HG03095 (cell line): ENCODE results near the gene TLR6.

ENCODE experiments used
- ATAC-seq: cut with Tn5 transposase; IDR thresholded peaks from one replicate; pipeline ENCODE4 v1.9.1; 2021; ENCODE audit warnings: moderate library complexity; ENCODE audit not compliant: unreplicated experiment

TLR6 gene

DNA sequence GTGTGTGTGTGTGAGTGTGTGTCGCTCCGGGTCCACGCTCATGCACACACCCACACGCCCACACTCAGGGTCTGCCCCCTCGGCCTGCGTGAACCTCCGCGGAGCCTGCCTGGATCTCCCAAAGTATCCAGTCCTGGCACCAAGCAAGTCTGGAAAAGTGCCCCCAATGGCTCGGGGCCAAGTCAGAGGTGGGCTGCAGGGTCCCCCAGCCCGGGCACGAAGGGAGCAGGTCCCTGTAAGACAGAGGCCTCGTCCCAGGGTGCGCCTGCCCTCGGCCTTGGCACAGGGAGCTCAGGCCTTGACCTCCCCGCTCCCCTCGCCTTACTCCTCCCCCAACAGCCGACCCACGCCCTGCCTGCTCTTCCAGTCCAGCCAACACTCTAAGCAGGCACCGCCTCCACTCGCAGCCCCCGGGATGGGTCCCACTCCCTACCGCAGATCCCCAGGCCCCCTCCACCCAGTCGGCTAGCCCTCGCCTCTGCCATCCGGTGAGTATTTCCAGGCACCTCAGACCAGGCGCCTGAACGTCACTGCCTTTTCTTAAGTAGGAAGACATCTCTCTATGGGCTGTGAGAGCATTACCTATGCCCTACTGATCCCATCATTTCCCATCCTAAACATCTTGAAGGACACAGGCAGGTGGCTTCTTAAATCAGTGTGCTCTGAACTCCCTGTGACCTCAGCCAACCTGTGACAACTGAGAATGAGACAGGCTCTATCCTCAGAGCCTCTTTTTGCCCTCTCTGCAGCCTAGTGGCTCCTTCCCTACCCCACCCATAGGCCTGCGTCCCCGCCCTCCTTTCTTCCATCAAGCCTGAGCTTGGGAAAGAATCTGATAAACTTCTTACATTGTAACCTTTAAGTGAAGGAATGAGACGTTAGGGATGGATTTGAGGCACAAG is 11.7 kb upstream of the TLR6 start:
- ATAC-seq: peak; percentile 29

DNA sequence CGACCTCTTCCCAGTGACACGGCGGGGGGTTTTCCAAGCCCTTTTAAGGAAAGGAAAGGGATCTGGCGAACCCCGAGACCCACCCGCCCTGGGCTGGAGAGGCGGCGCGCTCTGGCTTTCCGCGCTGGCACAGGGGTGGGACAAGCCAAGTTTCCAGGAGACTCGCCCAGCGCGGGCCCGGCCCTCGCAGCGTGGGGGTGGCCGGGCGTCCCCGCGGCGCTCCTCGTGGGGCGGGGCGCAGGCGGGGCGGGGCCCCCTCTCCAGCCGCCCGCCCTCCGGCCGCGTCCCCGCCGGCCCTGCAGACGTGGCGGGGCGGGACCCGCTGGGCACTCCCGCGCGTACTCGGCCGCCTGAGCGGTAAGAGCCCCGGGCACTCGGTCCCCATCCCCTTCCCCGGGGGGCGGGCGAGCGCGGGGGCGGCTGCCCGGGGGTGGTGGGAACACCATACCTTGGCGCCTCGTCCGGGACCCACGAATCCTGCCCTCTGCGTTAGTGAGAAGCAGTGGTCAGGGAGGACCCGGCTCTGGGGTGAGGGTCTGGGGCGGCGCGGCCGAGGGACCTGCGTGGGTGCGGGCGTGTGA is 11.0 kb upstream of the TLR6 start, which contains the start of gene FAM114A1:
Gene FAM114A1, plus strand, starts transcription at position 329 of the 581 bp plus-strand sequence. CDS start 10,273 bp downstream, outside the sequence.
- peak; percentile 94 for ATAC-seq

DNA sequence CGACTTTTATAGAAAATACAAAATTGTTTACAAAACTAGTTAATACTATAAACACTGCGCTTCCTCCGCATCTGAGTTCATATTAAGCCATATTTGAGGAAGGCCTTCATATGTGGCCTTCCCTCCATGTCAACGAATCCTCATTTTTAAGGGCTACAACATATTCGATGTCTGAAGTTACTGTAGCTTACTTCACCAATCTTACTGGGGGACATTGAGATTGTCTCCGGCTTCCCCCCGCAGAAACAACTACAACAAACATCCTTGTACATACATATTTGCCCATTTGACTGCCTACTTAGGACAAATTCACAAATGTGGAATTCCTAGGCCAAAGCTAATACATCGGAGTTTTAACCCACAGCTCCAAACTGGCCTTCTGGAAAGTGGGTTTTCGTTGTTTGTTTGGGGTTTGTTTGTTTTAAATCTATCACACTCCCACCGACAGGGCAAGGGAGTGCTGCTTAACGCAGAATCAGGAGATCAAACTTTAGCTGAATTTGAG is 10.4 kb upstream of the TLR6 start:
- no peak for ATAC-seq

DNA sequence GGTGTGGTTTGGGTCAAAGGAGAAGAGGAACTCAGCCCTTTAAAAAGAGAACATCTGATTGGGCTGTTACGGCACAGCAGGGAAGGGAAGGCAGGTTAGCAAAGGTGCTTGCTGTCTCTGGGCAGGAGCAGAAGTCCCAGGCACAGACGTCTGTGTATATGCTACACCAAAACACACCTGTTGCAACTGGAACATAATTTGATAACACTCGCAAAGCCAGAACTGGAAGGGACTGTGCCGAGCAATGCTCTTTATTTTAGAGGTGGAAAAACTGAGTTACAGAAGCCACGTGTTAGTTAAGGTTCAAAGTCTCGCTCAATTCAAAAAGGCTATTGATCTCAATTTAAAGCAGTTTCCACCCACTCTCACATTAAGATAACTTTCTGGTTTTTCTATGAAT is 8.8 kb upstream of the TLR6 start:
- ATAC-seq: no peak

DNA sequence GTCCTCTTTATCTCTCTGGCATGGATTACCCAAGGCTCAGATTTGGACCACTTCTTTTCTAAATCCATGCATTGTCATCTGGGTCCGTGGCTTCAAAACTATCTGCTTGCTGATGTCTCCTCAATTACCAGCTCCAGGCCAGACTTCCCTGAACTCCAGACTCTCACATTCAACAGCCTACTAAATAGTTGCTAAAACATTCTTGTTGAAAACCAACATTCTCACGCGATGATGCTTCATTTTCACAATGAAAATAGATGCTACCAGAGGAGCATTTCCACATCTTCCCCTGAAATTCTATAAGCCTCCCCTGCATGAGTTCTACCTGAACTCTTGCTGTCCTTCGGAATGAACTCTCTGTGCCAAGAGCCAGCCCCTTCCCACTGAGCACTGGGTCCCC is 5.2 kb upstream of the TLR6 start:
- ATAC-seq: no peak

DNA sequence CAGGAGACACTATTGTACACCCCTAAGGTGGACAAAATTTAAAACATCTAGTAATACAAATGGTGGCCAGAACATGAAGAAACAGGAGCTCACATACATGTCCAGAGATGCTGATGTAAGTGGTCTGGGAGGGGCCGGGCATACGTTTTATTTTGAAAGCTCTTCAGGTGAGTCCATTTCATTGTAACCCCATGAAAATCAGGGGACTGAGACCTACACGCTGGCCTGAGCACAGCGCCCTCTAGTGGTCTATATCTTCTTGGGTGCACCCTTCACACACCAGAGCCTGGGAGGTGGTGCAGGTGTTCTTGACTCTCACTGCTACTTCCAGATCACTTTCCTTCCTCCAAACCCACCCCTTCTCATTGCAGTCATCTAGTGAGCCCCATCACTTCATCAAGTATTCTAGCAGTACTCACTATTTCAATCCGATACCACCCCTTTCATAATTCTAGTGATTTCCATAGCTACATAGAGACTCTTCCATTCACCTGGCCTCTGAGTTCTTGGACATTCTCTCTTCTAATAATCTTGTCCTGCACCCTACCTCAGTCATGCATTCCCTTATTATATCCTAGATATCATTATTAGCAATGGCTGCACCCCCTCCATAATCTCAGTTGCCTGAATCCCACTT is 4.3 kb upstream of the TLR6 start:
- no peak for ATAC-seq

DNA sequence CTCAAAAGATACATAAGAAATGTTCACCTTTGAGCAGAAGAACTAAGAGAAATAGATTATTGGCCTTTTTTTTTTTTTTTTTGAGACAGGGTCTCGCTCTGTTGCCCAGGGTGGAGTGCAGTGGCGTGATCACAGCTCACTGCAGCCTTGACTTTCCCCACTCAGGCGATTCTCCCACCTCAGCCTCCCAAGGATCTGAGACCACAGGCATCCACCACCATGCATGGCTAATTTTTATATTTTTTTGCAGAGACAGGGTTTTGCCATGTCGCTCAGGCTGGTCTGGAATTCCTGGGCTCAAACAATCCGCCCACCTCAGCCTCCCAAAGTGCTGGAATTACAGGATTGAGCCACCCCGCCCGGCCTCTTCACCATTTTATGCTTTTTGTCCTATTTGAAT is 2.9 kb upstream of the TLR6 start:
- no peak for ATAC-seq

DNA sequence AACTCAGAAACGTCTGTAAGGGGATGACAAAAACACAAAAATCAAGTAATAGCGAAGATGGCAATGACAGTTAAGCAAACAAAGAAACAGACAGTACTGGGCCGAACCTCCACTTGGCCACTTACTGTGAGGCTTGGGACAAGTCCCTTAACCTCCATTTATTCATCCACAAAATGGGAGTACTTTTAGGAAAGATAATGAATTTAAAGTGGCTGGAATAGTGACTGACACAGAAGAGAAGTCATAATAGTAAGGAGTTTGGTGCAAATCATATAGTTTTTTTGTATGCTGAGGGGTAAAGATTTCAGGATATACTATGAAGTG is 1.4 kb upstream of the TLR6 start:
- ATAC-seq: no peak

DNA sequence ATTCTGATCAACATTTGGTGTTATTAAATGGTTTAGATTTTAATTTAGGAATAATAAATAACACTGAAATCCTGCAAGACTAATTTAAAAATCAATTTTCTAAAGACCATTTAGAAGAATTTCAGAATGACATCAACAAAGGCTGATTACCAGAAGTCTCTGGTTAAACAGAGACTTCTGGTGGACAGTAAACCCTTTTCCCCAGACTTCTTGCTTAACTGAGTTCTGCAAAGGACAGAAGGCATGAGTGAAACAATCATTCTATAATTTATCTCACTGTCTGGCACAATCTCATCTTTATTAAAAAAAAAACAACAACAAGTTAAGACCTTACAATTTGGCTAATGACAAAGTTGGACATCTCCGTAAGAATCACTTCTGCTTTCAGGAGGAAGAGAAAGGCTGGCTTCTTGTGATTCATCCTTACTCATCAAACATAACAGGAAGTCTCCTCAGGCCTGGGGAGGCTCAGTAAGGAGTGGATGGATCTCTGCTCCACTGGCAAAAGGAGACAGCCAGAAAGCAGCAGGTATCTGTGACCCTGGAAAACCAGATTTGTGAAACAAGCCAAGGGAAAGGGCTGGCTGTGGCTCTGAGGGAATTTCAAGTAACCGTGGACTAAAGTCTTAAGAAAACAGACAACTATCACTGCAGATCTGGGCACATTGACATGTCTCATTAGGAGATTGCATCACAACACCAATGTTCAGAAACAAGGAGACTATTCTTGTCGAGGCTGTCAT is 908 bp upstream of the TLR6 start:
- peak; percentile 60 for ATAC-seq

DNA sequence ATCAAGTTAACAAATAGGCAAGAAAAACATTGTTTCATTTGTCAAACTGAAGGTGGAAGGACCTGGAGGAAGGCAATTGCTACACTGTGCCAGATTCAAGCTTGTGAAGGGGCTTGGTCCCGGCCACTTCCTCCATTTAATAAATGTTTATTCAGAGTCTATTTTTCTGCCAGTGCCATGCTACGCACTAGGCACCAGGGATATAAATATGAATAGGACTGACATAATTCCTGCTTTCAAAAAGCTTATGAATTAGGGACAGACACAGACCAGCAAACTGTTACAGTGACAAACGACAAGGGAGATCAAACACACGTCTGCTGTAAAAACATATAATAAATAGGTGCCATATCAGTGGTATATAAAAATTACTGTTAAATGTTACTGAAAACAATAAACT is 571 bp downstream of the TLR6 start:
- ATAC-seq: no peak

DNA sequence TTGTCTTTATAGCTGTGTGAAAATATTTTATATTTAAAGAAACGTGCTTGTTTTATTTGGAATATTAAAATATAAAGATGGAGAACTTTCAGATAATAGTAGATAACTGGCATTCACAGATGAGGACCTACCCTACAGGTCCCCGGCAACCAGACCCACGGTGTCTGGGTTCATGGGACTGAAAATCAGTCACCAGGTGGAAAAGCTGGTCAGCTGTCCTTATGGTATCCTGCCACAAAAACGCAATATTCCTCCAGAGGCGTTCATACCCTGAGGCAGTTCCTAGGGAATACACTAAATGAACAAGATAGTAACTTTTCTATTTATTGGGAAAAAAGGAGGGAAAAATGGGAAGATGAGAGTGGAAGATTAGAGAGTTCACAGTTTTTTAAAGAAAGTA is 1.2 kb downstream of the TLR6 start:
- ATAC-seq: no peak

DNA sequence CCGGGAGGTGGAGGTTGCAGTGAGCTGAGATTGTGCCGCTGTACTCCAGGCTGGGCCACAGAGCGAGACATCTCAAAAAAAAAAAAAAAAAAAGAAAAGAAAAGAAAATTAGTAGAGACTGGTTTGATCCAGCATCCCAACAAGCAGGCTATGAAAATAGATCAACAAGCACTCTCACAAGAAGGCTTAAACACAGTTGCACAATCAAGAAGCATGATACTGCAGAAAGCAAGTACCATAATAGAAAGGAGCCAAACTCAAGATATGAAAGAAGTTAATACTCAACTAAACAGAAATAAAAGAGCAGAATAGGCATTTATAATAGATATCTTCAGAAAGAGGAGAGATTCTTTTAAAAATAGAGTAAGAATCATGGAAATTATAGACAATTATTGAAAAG is 10.6 kb downstream of the TLR6 start:
- no peak for ATAC-seq

DNA sequence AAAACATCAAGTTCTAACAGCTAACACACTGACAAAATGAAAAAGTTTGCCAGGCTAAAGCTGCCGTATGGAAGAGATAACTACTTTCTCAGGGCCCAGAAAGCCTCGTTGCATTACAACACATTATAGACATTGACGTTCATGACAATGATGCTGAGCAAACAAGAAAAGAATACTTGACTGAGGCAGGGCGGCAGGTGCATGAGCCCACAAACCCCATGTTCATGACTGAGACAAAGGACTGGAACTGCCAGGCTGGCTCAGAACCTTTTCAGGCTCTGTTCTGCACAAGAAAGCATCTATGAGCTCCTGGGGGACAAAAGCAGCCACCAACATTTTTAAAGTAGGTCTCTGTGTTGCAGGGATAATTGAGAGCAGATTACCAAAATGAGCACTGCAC is 13.6 kb downstream of the TLR6 start:
- ATAC-seq: no peak

DNA sequence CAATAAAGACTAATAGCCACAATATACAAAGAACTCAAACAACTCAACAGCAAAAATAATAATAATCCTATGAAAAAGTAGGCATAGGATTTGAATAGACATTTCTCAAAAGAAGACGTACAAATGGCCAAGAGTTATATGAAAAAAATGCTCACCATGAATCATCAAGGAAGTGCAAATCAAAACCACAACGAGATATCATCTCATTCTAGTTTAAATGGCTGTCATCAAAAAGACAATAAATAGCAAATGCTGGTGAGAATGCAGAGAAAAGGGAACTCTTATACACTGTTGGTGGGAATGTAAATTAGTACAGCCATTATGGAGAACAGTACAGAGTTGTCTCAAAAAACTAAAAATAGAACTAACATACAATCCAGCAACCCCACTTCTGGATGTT is 18.8 kb downstream of the TLR6 start:
- ATAC-seq: no peak

DNA sequence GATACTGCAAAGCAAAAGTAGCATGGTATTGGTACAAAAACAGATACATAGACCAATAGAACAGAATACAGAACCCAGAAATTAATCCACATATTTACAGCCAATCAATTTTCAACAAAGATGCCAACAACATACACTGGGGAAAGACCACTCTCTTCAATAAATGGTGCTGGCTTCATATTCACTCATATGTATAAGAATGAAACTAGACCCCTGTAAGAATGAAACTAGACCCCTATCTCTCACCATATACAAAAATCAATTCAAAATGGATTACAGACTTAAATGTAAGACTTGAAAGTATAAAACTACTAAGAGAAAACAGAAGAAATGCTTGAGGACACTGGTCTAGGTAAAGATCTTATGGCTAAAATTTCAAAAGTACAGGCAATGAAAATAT is 19.3 kb downstream of the TLR6 start:
- ATAC-seq: no peak

DNA sequence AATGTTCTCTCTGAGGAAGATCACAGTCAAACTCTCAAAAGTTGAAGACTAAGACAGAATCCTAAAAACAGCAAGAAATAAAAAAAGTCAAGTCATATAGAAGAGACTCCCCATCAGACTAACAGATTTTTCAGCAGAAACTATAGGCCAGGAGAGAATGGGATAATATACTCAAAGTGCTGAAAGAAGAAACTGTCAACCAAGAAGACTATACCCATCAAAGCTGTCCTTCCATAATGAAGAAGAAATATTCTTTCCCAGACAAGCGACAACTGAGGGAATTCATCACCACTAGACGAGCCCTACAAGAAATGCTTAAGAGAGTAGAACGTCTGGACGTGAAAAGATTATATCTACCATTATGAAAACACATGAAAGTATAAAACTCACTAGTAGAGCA is 22.0 kb downstream of the TLR6 start:
- no peak for ATAC-seq

DNA sequence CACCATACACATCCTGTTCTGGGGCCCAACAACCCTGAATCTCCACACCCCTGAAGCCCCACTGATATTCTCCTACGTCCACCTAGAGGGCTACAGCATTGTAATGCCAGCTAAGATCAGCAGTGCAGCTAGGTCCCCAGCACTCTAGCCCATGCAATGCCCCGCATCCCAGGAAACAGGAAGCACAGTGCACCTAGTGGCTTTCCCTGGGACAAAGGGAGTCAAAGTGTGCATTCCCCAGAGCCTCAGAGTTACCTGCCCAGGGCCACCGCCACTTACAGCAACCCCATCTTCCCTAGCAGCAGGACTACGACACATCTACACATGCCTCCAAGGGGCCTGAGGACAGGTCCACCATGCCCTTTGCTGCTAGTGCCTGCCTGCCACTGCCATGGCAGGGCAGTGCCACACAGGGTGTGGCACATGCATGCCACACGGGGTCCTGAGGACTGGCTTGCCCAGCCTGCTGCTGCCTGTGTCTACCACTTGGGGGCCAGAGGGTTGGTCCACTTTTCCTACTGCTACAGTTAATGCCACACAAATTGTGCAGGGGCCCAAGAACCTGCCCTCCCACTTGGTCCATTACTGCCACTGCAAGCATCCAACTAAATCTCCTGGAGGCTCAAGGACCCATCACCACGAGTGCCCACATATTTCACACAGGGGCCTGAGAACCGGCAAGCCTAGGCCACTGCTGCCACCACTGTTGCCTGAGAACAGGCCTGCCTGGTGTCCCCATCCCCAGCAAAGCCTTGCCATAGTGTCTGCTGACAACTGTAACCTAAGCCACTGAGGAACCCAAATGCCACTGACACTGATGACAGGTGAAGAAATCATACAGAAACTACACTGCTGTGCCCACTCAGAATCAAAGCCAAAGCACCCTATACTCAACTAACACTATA is 23.7 kb downstream of the TLR6 start:
- ATAC-seq: no peak

DNA sequence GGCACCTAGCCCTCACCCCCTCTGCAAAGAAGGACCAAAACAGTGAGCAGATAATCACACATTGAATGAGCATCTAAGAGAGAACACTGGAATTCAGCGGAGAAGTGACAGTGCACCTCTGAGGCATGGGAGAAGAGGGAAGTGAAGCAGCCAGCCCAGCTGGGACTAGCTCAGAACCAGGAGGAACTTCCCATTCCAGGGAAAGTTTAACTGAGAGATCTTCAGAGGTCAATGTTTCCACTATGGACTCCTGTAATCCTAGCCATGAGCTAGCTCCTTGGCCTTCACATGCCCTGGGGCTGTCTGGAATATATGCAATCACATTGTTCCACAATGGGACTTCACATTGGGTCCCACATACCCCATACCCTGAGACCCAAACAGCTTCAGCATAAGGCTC is 24.4 kb downstream of the TLR6 start:
- no peak for ATAC-seq

DNA sequence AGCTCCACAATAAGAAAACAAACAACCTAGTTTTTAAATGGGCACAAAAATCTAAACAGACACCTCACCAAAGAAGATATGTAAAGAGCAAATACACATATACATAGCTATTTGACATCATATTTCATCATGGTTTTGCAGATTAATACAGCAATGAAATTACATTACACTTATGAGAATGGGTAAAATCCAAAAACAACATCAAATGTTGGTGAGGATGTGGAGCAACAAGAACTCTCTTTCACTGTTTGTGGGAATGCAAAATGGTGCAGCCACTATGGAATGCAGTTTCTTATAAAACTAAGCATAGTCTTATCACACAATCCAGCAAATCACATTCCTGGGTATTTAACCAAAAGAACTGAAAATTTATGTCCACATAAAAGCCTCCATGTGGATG is 25.0 kb downstream of the TLR6 start:
- ATAC-seq: no peak

DNA sequence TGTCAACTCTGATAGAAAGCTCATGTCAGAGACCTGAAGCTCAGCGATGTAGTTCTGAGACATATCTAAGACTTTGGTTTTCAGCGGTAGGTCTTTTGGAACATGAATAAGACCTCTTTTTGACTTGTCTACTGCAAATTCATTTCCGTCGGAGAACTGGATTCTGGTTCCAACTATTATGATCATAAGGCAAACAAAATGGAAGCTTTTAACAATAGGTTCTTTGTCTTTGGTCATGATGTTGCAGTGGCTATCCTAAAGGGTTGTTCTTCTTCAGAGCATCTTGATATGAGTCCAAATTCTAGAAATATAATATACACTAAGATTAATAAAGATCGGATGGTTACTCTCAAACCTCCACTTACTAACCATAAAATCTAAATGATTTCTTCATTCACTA is 27.4 kb downstream of the TLR6 start:
- no peak for ATAC-seq
